GM21737 (cell line): Measurements from ENCODE around the gene SRGAP2C.
"Not testable (repeated sequence)": the region's sequence is repeated elsewhere in the genome, so short reads cannot be mapped to it uniquely, and the experiment has no call there.

ENCODE experiments used
- ATAC-seq: cut with Tn5 transposase; IDR thresholded peaks from one replicate; pipeline ENCODE4 v1.9.1; 2021; ENCODE audit warnings: mild to moderate bottlenecking, moderate library complexity; ENCODE audit not compliant: unreplicated experiment

Gene SRGAP2C

DNA sequence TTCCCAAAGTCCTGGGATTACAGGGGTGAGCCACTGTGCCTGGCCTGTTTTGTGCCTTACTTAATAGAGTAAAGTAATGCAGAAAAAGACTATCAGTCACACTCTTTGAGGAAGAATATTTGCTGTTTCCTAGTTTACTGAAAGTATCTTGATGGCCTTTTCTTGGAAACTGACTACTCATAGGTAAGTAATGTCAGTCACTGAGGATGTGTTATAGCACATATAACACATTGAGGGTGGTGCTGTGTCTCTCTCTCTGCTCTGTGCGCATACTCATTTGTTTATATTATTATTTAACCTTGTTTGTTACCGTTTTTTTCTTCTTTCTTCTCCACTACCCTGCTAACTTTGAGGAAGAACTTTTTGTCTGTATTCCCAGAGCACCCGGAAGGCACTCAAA lies 93.4 kb downstream of the SRGAP2C start:
- not testable (repeated sequence) for ATAC-seq

DNA sequence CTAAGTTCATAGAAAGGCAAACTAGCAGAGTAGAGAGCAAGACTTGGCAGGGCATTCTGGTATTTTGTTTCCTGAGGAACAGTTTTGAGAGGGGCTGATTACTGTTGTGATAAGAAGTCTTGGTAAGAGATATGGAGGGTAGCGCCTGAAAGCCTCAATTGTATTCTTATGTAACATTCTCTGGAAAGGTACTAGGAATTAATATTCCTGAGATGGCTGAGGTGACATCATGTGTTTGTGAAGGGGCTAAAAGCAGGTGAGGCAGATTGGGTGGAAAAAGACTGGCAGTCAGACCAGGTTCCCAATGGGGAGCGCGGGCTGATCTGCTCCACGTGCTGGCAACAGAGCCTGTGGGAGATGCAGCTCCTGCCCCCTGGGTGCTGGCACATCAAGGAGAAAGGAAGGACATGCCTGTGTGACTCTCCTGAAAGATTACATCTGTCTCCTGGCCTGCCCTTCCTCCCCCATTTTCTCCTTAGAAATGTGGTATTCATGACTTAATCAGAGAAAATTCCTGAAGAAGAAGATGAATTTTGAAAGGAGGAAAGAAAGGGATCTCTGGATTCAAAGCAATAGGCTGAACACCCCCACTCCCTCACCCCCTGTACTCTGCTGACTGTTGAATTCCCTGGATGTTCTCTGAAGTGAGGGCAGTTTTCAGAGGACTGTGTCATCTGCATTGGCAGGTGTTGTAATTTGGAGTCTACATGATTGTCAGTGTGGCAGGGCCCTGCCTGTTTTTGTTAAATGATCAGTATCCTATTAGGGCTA lies 94.2 kb downstream of the SRGAP2C start:
- not testable (repeated sequence) for ATAC-seq

- ATAC-seq = not testable (repeated sequence)
Measured at GRCh38 chr1:121279548-121279898, 94.7 kb downstream of the SRGAP2C start.

GRCh38 chr1:121280699-121281317 lies 96.0 kb downstream of the SRGAP2C start:
- not testable (repeated sequence) for ATAC-seq

- not testable (repeated sequence) for ATAC-seq
Measured at GRCh38 chr1:121281480-121281879, 96.7 kb downstream of the SRGAP2C start.

DNA sequence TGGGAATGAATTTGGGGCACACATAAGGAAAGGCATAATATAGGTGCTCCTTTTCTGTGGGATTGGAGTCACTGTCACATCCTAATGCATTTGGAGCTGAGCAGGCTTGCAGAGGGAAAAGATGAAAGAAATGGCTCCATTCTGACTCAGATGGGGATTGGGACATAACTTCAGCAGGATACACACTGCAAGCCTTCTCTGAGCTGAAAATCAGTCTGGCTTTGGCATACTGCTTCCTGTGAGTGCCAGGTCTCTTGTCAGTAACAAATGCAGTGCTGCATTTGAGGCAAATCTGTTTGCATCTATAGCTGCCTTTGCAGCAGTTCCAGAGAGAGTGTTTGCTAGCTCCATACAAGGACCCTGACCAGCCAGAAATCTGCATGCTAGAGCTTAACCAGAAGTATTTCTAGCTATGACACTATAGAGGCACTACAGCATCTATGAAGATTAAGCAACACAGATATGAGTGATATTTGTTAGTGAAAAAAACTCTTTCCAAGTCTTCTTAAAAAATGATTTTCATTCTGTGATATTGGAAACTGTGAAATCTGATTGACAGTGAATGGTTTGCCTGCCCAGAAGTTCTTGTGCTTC lies 98.9 kb downstream of the SRGAP2C start:
- ATAC-seq = not testable (repeated sequence)

DNA sequence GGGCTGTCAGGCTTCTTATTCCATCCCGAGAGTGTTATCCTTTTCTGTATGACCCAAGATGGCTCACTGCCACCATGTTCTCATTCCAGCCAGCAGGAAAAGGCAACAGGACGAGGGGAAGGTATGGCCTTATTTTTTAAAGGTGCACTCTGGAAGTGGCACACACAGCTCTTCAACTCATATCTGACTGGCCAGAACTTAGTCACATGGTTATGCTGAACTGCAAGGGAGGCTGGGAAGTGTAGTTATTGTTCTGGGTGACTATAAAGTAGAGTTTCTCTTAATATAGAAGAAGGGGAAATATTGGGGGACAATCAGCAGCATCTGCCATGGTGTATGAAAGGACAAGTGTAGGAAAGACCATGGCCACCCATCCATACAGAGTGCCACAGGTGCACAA lies 107.8 kb downstream of the SRGAP2C start:
- not testable (repeated sequence) for ATAC-seq

- ATAC-seq = not testable (repeated sequence)
Measured at GRCh38 chr1:121293263-121294204, 108.8 kb downstream of the SRGAP2C start.

GRCh38 chr1:121294205-121294570 lies 109.4 kb downstream of the SRGAP2C start:
- ATAC-seq = not testable (repeated sequence)

DNA sequence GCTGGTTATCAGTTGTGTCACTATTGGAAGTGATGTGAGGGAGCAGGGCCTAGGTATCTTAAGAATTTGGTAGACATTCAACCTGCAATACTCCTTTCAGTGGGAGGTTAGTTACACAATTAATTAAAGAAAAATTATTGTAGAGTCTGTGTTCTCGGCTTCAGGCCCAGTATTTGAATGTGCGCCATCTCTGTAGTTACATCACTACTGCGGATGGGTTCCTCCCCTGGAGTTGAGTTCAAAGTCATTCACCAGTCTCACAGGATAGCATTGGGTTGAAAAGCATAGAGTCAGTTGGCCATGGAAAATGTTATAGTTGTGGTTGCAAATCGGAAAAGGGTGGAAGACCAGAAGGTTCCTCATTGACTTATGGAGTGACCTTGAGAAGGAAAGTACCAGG lies 111.8 kb downstream of the SRGAP2C start:
- not testable (repeated sequence) for ATAC-seq

- not testable (repeated sequence) for ATAC-seq
Measured at GRCh38 chr1:121298529-121298928, 113.8 kb downstream of the SRGAP2C start.

DNA sequence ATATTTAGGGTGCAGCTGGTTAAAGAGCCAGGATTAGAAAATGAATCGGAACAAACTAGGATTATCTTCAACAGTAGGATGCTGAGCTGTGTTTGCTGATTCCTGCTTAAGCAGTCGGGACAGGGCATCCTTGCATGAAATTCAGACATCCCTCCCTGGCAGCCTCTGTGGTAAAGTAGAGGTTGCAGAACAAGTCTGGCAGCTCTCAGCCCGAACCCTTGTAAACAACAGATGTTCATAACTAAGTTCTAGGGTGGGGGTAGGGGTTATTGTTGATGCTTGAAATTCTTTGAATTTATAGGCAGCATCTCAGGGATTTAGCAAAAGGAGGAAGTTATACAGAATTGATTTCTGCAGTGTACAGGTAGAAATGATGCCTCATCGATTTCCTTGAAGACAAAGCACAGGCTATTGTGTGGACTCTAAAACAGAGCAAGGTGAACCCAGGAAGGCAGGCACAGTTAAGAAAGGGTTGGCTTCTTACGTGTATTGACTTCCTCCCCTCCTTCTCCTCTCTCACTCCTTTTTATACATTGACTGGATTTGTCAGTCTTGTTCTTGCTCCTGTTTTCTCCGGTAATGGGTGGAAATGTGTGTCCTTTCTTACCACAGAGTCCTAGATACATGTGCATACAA lies 114.9 kb downstream of the SRGAP2C start:
- not testable (repeated sequence) for ATAC-seq

DNA sequence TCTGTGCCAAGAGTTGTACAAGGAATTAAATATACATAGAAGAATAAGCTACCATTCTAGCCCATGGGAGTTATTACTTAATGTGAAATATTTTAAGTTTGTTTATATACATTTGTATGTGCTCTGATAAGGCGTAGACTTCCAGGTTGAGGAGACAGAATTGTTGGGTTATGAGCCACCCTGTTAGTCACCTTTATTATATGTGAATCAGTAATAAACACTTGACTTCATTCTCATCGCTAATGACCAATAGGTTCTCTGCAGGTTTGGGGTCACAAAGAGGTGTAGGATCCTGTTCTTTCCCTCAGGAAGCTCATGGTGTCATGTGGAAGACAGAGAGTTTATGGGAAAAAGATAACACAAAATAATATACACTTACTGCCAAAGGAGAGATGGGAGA lies 117.1 kb downstream of the SRGAP2C start:
- not testable (repeated sequence) for ATAC-seq

GRCh38 chr1:121307759-121308158 lies 123.0 kb downstream of the SRGAP2C start:
- not testable (repeated sequence) for ATAC-seq

DNA sequence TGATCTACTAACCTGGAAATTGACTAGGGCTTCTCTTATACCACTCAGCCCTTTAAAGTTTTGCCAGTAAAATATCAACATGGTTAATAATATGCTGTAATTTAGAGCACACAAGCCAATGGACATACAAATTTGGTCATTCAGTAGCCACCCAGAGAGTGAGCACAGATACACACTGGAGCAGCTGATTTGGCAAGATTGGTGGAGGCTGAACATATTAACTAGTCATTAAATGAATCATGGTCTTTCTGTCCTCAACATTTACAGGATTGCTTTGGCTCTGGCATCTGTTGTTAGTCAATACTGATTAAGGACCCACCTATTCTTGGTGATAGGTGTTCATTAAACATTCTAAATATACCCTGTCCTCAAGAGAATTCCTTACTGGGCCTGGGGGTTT lies 130.7 kb downstream of the SRGAP2C start:
- not testable (repeated sequence) for ATAC-seq

GRCh38 chr1:121316081-121316480 lies 131.3 kb downstream of the SRGAP2C start:
- ATAC-seq = not testable (repeated sequence)

DNA sequence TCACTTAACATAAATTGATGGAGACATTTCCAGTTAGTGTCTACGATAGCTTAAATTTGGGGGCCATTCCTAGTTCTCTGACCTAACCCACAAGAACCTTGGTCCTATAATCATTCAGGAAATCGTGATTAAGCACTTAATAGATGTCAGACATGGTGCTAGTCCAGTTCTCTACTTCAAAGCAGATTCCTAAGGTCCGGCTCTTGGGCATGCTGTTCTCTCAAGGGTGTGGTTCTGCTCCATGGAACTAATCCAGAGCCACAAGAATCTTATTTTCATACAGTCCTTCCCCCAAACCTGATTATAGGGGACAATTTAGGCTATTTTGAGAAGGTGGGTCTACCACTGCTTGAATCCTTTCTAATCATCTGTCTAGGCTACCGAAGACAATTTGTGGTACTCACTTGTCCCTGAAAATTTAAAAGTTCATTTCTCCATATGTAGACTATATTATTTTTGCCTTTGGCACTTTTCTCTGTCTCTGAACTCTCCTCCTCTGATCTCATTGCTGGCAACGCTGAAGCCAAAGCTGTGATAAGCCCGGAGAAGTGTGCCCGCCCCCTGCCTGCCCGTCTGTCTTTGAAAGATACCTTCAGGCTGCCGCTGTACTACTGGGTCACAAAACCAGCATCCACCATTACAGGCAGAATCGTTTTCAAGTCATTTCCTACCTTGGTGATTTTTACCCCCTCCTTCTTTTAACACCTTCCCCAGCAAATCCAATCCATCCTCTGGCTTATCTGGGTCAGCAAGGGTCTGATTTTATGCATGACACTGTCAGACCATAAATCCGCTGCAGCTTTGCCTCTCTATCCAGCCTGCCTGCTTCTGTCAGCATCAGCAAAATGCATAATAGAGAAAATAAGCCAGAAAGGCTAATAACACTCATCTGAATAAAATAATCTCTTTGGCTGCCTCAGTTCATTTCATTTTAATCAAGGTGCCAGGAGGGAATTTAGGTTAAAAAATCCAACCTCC lies 133.0 kb downstream of the SRGAP2C start:
- ATAC-seq = not testable (repeated sequence)

- not testable (repeated sequence) for ATAC-seq
Measured at GRCh38 chr1:121318687-121319086, 133.9 kb downstream of the SRGAP2C start.

DNA sequence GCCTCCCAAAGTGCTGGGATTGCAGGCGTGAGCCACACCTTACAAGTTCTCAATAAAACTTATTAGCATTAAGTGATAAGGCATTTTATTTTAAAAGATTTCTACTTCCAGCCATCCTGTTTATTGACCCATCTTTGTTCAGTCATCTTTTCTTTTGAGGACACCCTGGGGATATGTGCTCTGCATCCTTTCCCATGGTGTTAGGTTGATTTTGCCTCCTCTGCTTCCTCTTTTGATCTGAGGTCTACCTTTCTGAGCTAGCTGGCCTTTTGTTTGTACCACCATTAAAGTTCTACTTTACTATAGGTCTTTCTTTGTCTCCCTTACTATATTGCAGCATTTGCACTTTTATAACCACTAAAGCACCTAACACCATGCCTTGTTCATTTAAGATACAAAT lies 136.9 kb downstream of the SRGAP2C start:
- ATAC-seq = not testable (repeated sequence)
